ENCODE data around the gene CBLC.
A peak's percentile ranks its signal among the peaks of the same experiment; 100 is the strongest.

Gene CBLC

GRCh38 chr19:44746946-44747738 lies 30.5 kb upstream of the CBLC start:
- peak; percentile 88 for DNase-seq (ENCODE audit: low spot score)

GRCh38 chr19:44747739-44748425 lies 29.8 kb upstream of the CBLC start:
- DNase-seq (ENCODE audit: low spot score) = peak; percentile 70

GRCh38 chr19:44748426-44749254 lies 29.1 kb upstream of the CBLC start, which contains the start of gene BCL3:
BCL3 (plus strand) TSS chr19:44748708; CDS start chr19:44748791, 83 bp downstream.
- DNase-seq (ENCODE audit: low spot score) = peak; percentile 52

DNA sequence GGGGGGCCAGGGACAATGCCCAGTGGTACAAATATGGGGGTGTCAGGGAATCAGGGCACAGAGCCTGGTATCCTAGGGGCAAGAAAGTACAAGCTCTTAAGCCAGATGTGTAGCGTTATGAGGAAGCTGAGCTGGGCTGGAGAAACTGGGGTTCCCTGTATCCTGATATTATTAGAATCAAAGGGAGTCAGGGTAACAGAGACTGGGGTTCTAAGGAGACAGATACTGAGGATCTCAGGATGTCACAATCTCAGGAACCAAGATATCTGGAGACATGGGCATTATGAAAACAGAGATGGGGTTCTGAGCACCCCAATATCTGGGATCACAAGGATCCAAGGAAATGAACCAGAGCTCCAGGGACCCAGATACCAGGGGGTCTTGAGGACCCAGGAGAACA lies 28.4 kb upstream of the CBLC start:
- no peak for DNase-seq (ENCODE audit: low spot score)

DNA sequence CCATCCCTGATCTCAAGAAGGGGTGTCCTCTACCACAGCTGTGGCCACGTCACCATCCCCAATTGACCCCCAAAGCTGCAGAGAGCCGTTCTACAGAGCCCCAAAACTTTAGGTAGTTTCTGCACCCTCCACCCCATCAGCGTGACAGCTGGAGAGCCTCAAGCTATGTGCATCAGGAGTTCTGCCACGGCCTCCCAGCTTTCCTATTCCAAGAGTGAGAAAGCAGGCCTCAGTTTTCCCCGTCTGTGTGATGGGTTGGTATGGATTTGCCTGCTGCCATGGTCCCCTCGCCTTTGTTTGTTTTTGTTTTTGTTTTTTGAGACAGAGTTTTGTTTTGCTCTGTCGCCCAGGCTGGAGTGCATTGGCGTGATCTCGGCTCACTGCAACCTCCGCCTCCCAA lies 27.7 kb upstream of the CBLC start:
- DNase-seq (ENCODE audit: low spot score) = no peak

- no peak for DNase-seq (ENCODE audit: low spot score)
Measured at GRCh38 chr19:44752123-44752815, 25.4 kb upstream of the CBLC start.

- DNase-seq (ENCODE audit: low spot score) = peak; percentile 91
Measured at GRCh38 chr19:44752816-44753625, 24.7 kb upstream of the CBLC start.

DNA sequence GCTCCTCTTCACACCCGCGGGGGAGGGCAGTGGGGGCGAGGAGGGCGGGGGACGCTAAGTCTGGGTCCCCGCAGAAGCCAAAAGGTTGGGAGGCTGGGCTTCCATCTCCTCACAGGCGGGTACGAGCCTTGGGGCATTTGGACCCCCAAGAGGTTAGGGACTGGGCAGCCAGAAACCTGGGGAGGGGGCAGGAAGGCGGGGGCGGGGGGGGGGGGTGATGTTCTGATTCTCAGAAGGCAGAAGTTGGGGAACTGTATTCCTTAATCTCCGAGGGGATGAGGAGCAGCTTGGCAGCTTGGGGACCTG lies 24.1 kb upstream of the CBLC start:
- DNase-seq (ENCODE audit: low spot score) = no peak

DNA sequence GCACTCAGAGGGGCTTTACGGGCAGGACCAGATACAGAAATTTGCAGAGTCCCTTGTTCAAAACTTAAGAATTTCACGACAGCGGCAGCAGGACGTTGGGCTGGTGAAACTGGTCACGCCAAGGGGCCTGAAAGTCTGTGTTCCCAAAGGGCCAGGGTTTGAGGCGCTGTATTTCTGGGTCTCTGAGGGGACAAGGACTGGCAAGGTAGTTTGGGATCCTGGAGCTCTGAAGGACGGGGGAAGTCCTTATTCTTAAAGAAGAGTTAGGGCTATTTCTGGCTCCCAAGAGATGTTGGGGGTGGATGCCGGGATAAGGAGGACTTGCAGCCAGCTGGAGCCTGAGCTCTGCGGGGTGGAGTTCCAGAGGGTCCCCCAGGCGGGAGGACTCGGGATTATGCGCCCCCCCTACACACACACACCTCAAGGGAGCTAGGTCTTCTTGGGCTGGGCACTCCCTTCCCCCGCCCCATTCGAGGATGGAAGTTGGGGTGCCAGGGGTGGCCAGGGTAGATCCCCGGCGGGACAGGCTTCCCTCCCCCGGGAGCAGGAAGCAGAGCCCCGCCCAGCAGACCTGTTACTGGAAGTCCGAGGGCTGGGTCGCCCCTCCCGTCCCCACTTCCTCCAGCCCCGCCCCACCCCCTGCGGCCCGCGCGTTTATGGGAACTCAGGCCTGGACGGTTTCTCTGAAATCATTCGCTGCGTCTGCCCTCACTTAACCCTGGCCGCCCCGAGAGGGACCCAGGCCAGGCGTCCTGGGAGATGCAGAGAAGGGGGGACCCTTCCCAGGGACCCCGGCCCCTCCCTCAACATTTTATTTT lies 23.5 kb upstream of the CBLC start:
- peak; percentile 85 for DNase-seq (ENCODE audit: low spot score)

- DNase-seq (ENCODE audit: low spot score) = no peak
Measured at GRCh38 chr19:44754750-44755080, 23.0 kb upstream of the CBLC start.

DNA sequence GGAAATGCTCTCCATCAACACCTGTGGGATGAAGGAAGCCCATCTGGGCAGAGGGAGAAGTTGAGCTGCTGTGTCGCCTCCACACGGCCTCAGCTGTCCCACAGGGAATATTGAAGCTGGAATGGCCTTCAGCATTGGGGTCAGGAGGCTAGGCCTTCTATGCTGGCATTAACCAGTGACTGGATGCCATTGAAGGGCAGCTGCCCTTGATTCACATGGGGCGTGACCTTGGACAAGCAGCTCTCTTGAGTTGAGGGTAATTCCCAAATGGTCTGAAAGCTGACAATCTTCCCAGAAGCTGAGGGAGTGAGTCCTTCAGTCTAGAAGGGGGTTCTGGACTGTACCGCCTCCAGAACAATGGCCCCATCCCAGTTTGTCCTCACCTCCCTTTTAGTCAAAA lies 22.5 kb upstream of the CBLC start:
- no peak for DNase-seq (ENCODE audit: low spot score)

DNA sequence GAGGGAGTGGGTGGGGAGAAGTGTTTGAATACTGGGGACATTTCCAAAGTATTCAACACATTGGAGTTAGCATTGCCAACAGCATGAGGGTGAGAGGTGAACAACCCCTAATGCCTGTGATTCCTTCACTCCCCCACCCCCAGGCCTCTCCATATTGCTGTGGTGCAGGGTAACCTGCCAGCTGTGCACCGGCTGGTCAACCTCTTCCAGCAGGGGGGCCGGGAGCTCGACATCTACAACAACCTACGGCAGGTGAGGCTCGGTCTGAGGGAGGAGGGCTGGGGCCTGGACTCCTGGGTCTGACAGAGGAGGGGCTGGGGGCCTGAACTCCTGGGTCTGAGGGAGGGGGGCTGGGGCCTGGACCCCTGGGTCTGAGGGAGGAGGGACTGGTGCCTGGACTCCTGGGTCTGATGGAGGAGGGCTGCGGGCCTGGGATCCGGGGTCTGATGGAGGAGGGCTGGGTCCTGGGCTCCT lies 21.6 kb upstream of the CBLC start:
- no peak for DNase-seq (ENCODE audit: low spot score)

DNA sequence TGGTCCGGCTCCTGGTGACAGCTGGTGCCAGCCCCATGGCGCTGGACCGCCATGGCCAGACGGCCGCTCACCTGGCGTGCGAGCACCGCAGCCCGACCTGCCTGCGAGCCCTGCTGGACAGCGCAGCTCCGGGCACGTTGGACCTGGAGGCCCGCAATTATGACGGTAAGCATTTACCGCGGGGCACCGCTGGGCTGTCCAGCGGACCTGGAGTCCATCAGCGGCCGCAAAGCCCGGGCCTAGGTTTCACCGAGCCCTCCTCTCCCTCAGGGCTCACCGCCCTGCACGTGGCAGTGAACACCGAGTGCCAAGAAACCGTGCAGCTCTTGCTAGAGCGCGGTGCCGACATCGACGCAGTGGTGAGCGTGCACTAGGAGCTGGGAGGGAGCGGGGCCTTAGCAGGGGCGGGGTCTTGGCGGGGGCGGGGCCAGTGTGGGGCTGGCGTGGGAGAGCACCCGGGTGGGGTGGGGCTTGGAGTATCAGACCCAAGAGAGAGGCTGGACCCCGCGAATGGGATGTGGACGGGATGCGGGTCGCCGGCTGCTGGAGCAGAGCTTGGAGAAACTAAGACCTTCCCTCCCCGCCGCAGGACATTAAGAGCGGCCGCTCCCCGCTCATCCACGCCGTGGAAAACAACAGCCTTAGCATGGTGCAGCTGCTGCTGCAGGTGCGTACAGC lies 20.5 kb upstream of the CBLC start:
- DNase-seq (ENCODE audit: low spot score) = no peak

GRCh38 chr19:44757735-44758505 lies 19.8 kb upstream of the CBLC start:
- no peak for DNase-seq (ENCODE audit: low spot score)

DNA sequence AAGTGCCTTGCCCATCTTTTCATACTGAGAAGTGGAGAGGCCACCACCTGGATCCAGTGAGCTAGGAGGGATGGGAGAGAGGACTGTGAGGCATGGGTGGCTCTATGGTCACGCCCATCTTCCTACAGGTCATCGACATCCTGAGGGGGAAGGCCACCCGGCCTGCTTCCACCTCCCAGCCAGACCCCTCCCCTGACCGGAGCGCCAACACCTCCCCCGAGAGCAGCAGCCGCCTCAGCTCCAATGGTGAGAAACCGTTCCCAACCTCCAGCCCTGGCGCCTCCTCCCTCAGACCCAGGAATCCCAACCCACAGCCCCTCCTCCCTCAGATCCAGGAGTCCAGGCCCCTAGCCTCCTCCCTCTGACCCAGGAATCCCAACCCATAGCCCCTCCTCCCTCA lies 19.1 kb upstream of the CBLC start:
- DNase-seq (ENCODE audit: low spot score) = no peak

DNA sequence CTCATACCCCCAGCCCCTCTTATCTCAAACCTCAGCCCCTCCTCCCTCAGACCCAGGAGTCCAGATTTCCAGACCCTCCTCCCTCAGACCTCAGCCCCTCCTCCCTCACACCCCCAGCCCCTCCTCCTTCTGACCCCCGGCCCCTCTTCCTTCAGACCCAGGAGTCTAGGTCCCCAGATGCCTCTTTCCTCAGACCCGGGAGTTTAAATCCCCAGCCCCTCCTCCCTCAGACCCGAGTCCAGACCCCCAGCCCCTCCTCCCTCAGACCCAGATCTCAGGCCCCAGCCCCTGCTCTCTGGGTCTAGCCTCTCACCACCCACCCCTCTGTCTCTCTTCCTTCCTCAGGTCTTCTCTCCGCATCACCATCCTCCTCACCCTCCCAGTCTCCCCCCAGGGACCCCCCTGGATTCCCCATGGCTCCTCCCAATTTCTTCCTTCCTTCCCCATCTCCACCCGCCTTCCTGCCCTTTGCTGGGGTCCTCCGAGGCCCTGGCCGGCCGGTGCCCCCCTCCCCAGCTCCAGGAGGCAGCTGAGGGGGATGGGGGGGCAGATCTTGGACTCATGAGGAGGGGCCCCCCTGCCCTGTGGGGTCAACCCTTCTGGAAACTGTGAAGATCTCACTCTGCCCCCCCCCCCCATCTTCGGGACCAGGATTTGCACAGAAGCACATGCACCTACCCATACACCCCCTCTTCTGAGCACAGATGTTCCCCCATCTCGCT lies 18.4 kb upstream of the CBLC start:
- DNase-seq (ENCODE audit: low spot score) = no peak

- DNase-seq (ENCODE audit: low spot score) = no peak
Measured at GRCh38 chr19:44762038-44762437, 15.7 kb upstream of the CBLC start.

Measured in SW480 (cell line).